GM19452 (cell line): ENCODE measurements around the gene VWC2L.

Experiments used
- ATAC-seq: cut with Tn5 transposase; IDR thresholded peaks from one replicate; pipeline ENCODE4 v1.9.1; 2021; ENCODE audit not compliant: unreplicated experiment

The VWC2L gene

DNA sequence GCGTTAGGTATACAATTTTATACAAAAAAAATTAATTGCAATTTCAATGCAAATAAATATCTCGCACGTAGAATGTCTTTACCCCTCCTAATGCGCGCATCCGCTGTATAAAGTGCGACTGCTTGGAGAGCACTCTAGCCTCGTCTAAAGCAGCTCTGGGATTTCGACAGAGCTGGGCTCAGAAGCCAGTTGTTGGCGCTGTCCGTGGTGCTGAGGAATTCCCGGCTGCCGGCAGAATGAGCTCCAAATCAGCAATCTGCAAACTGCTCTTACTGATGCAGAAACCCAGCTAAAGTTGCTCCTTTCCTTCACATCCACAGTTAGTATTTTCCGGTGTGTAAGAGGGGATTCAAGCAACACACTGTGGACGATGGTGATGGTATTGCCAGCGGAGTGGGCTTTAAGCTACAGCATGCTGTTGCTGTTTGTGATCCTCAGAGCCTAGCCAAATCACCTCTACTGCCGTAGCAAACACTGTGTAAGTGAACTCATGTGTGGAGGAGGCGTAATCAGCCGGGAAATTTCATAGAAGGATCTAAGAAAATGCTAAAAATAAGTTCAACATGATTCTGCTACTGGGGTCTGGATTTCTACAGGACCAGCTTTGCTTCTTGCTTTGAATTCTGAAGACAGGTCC is at the start of gene VWC2L:
Gene VWC2L (plus strand): TSS at position 137 of the 637 bp plus-strand sequence. CDS start 3,140 bp downstream, outside the sequence.
- no peak for ATAC-seq

DNA sequence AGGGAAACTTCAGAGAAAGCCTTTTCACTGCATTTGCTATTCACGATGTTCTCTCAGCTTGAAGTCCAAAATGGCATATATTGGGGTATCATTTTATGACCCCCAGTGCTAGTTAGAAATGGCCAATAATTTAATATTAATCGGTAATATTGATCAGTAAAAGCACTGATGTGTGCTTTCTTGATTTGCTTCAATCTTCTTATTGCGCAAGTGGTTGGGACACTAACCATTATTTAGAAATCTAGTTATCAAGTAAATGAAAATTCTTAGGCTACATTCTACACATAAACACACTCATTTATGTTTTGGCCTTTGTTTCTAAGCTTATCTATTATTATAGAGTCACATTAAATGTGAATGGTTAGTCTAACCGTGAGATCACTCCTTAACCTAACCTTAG is 49.7 kb upstream of the VWC2L start:
- no peak for ATAC-seq

DNA sequence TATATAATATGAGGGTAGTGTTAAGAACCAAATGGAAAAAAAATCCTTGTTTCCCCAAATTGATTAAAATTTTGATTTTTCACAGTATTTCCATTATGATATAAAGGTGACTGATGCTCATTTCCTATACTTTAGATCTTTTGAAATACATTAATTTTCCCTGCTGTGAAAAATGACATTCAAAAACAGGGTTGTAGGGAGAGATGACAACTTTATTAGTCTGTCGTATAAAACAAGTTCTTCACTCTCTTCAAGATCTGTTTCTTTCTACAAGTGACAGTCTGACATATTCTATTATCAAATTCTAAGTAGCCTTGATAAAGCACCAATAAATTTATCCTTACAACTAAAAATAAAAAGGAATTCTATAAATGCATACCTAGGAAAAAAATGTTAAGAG is 45.3 kb upstream of the VWC2L start:
- ATAC-seq: no peak

DNA sequence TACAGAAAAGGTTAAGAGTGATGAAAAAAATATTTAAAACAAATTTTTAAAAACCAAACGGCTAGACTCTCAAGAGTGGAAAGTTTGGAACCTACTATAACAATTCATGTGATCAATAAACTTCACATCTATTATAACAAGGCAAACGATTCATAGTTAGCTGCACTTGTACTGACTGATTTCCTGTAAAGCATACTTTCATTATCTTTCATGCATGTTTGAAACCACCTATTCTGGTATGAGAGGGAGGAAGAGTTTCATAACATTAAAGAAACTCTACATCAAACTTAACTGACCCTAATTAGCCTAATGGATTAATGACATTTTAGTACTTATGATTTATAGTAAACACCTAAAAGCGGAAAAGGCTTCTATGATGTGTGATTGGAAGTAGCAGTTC is 43.7 kb upstream of the VWC2L start:
- no peak for ATAC-seq

DNA sequence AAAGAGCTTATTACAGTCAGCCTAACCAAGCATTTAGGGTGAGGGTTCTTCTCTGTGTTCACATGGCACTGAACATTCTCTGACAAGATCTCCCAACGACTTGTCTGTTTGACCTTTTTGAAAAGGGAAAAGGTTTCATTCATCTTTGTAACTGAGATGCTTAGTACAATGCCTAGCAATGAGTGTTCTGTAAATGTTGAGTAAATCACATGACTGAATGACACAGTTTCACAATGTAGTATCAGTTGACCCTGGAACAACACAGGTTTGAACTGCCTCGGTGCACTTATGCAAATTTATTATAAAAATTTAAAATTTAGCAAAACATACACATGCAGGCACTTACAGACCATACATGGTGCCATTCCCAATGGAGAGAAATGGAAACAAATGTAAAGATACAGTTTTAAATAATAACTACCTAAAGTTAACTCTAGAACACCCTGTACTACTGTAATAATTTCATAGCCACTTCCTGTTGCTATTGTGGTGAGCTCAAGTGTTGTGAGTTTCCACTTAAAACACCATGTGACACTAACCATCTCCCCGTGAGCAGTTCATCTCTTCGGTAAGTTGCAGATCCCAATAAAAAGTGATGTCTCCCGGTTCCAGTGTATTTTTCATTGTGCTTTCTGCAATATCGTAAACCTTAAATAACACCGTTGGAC is 34.1 kb upstream of the VWC2L start:
- peak; percentile 49 for ATAC-seq

DNA sequence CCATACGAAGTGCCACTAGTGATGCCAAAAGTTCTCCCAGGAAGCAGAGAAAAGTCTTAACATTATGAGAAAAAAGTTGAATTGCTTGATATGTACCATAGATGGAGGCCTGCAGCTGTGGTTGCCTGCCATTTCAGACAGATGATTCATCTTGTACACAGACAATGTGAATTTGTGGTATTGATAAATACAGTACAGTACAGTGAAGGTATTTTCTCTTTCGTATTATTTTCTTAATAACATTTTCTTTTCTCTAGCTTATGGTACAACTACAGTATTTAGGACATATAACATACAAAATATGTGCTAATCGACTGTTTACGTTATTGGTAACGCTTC is 33.6 kb upstream of the VWC2L start:
- ATAC-seq: no peak

DNA sequence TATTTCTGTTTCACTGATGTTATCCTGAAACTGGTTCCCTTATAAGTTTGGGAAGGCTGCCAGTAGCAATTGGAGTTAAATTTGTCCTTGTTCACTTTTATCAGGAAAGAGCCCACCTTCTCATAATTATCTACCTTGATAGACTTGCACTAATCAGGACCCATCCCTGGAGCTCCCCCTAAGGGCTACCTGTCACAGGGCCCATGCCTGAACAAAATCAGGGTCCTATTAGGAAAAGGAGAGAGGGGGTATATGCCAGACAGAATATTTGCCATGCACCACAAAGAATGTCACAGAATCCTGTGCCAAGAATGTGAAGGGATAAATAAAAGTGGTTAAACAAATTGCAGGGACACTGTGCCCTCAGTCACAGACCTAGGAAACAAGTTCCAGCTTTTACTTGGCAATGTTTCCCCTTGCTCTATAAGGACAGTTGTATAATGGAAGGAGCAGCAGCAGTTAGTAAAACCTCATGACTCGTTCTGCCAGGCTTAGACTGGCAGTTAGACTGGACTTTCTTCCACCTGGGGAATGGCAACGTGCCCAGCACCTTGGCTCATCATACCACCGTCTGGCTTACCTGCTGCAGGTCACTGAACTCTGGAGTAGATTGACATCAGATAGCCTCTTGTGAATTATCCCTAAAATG is 32.3 kb upstream of the VWC2L start:
- ATAC-seq: no peak

DNA sequence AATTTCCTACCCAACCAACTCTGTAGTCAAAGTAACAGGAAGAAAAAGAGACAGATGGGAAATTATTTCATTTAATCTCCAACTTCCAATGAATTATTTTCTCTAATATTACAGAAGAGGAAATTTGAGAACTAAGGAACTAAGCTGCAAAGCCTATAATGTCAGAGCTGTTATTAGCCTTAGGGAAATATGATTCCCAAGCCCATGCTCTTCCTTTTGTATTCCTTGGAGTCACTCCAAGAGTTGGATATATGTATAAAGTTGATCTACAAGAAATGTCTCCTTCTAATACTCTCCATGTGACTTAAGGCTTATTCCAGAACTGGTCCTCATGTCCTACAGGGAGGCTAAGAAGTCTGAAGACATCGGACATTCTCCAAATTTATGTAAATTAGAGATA is 31.6 kb upstream of the VWC2L start:
- no peak for ATAC-seq

- ATAC-seq: no peak
These were observed 30.2 kb upstream of the VWC2L start for GRCh38 chr2:214380681-214381080.

GRCh38 chr2:214382229-214382628 is 28.6 kb upstream of the VWC2L start:
- ATAC-seq: no peak

DNA sequence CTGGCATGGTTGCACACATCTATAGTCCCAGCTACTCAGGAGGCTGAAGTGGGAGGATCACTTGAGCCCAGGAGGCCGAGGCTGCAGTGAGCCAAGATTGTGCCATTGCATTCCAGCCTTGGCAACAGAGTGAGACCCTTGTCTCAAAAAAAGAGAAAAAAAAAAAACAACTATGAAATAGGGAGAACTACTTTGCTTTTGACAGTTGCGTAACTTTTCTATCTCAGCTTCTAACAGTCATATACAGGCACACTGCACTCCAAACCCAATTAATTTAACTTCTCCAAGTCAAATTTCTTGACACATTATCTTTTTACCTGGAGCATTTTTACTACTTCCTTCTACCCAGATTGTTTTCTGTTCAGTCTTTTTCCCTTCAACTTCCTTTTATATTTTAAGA is 24.1 kb upstream of the VWC2L start:
- no peak for ATAC-seq

DNA sequence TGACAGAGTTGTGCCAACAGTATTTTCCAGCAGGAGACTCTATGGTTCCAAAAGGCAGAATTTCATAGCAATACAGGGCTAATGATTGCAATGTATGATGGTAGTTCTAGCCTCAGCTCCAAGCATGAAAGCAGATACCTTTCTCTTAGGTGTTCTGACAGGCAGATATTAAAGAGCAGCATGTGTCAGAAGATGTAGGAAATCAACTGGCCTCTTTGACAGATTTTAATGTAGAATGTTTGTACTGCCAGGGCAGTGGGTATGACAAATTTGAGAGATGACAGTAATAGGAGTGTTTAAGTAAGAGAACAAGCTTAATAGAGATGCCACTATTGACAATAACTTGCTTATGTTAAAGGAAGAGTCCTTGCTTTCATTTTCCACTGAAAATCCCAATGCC is 21.5 kb upstream of the VWC2L start:
- no peak for ATAC-seq

GRCh38 chr2:214393796-214394195 is 17.1 kb upstream of the VWC2L start:
- no peak for ATAC-seq

- ATAC-seq: no peak
These were observed 15.8 kb upstream of the VWC2L start for GRCh38 chr2:214395040-214395439.

- no peak for ATAC-seq
These were observed 9.3 kb upstream of the VWC2L start for GRCh38 chr2:214401580-214401979.

GRCh38 chr2:214410128-214410775 is 602 bp upstream of the VWC2L start:
- ATAC-seq: no peak

DNA sequence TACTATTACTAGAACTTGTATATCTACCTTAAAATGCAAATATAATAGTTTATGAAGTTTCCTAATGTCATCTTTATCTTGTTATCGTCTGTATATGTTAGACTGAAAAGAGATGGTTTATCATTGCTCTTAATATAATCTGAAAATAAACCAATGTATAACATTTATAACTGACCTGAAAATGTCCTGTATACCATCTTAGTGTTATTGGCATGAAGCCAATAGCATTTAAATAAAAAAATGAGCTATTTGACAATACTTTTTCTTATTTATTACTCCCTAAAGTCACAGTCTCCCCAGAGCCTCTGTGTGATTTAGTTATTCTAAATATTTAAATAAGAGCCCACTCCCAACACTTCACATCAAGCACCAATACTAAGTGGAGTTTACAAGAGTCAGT is 1.8 kb downstream of the VWC2L start:
- no peak for ATAC-seq

- ATAC-seq: no peak
These were observed 25.6 kb downstream of the VWC2L start for GRCh38 chr2:214436470-214436869.

DNA sequence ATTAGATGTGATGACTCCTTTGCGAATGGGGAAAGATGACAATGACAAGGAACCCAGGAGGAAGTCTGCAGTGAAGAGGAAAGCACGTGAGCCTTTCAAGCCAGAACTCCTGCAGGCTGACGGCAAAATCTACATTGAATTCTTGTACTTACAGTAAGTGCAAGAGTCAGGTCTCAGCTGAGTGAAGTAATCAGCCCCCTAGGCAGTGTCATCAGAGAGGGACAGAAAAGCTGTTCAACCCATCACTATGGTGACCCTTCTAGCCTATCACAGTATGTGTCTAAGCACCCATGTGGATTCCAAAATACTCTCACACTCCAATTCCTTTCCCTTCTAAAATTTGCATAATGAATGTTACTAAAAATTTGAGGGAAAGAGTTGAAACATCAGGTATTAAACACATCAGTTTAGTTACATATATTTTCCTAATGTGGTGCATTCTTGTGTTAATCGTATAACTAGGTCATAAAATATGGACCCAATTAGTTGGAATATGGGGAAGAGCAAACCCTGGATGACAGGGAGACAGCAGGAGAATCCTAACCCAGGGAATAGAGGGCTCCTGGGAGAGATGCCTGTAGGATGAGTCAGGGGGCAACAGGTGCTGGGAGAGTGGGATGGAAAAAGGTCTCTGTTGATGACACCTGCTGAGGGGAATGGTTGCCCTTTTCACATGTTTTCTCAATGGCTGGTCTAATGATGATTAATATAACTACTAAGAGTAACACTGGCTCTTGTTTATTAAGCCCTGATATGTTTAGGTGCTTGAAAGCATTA is 39.5 kb downstream of the VWC2L start:
- no peak for ATAC-seq

- no peak for ATAC-seq
These were observed 40.8 kb downstream of the VWC2L start for GRCh38 chr2:214451516-214452275.
